Measurements from ENCODE around the gene ANTXR1.

ANTXR1 gene

DNA sequence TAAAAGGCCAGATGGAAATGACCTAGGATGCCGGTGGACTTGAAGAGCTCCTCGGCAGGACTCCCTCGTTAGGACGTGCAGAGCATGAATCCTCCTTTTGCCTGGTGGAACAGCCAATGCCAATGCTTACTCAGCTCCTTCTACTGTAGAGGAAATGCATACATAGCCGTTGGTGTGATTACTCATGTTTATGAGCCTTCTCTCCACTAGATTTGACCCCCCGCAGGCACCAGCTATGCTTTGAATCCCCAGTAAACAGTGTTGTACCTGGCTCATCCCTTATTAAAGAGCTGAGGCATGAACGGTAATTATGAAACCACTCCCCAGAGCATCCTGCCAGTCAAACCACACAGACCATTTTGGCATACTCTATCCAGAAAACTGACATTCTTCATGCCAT, 172.8 kb downstream of the ANTXR1 start:
- in situ Hi-C loops (cut with MboI; ENCODE audit: low pct_unique_long_range_greater_than_20kb, low sequenced_read_pairs, unreplicated experiment), result no loop called here

DNA sequence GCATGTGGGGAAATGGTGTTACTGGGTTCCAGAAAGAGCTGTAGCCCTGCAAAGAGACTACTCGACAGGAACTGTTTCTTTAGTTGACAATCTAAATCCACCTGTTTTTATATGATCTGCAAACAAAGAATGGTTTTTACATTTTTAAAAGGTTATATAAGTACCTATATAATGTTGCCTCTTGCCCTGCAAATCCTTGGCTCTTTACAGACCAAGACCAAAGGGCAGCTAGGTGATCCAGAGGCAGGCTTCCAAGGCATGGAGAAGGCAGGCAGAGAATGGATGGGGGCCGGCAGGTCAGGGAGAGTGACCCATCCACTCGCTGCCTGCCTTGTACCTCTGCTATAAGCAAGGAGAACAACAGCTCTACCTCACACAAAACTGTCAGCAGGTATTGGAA, 173.6 kb downstream of the ANTXR1 start:
- in situ Hi-C loops (cut with MboI; ENCODE audit: low pct_unique_long_range_greater_than_20kb, low sequenced_read_pairs, unreplicated experiment), result no loop called here
- TF ChIP-seq, protein P1, sequence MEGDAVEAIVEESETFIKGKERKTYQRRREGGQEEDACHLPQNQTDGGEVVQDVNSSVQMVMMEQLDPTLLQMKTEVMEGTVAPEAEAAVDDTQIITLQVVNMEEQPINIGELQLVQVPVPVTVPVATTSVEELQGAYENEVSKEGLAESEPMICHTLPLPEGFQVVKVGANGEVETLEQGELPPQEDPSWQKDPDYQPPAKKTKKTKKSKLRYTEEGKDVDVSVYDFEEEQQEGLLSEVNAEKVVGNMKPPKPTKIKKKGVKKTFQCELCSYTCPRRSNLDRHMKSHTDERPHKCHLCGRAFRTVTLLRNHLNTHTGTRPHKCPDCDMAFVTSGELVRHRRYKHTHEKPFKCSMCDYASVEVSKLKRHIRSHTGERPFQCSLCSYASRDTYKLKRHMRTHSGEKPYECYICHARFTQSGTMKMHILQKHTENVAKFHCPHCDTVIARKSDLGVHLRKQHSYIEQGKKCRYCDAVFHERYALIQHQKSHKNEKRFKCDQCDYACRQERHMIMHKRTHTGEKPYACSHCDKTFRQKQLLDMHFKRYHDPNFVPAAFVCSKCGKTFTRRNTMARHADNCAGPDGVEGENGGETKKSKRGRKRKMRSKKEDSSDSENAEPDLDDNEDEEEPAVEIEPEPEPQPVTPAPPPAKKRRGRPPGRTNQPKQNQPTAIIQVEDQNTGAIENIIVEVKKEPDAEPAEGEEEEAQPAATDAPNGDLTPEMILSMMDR (IDR thresholded peaks at IDR 0.05; ENCODE audit: extremely low read depth, insufficient read depth, missing control alignments), result no peak
- no peak for DNase-seq (ENCODE audit: low spot score)

More for the DNA sequence above, 172.8 kb downstream of the ANTXR1 start:
- TF ChIP-seq, protein P1 (IDR thresholded peaks at IDR 0.05; ENCODE audit: extremely low read depth, insufficient read depth, missing control alignments), result no peak
- no peak for DNase-seq (ENCODE audit: low spot score)

DNA sequence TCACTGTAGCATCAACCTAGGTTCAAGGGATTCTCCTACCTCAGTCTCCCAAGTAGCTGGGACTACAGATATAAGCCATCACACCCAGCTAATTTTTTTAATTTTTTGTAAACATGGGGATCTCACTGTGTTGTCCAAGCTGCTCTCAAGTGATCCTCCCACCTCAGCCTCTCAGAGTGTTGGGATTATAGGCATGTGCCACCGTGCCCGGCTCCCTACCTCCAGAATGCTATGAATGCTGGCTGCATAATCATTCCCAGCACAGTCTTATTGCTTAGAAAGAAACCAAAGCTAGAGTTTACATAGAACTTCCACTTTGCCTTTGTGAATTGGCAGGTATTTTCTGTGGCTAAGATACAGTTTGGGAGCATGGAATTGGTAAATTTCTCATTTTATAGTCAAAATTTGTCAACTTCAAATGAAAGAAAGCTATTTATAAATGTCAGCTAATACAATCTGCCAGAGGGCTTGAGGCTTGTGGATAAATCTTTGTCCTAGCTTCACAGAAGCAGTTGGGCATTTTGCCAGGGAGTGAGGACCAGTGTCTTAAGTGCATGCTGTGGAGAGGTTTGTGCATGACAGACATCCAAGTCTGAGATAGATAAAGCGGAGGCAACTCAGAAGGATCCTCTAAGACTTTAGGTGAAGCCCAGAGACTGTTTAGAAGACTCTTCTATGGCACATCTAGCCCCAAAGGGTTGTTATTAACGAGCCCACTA, 175.4 kb downstream of the ANTXR1 start:
- in situ Hi-C loops (cut with MboI; ENCODE audit: low pct_unique_long_range_greater_than_20kb, low sequenced_read_pairs, unreplicated experiment), result no loop called here

DNA sequence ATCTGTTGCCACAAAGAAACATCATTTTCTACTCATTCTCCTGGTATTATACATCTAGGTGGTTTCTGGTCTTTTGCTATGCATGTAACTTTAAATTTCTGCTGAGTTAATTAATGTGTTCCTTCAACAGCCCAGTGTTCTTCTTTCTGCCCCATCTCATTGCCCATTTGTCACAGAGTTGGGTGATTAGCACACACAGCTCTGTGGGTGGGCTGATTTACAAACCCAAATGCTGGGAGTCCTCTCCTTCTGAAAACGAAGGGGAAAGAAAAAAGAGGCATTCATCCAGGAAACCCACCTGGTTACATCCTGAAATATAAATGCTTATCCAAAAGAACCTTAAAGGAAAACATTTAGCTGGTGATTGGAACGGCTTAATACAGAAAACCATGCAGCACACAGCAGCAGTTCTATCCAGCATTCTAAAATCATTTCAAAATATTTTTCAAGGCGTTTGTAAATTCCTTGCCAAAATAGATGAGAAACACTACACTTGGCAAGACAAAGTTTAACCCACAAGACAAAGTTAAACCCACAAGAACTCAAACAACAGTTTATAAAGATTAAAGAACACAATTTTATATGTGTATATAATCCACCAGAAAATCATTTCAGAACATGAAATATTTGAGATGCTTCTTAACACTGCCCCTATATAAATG, 177.9 kb downstream of the ANTXR1 start:
- in situ Hi-C loops (cut with MboI; ENCODE audit: low pct_unique_long_range_greater_than_20kb, low sequenced_read_pairs, unreplicated experiment), result no loop called here
- DNase-seq (ENCODE audit: low spot score), result no peak
- TF ChIP-seq, protein P1 (IDR thresholded peaks at IDR 0.05; ENCODE audit: extremely low read depth, insufficient read depth, missing control alignments), result no peak

More for the DNA sequence above, 175.4 kb downstream of the ANTXR1 start:
- TF ChIP-seq, protein P1 (IDR thresholded peaks at IDR 0.05; ENCODE audit: extremely low read depth, insufficient read depth, missing control alignments), result no peak
- no peak for DNase-seq (ENCODE audit: low spot score)

DNA sequence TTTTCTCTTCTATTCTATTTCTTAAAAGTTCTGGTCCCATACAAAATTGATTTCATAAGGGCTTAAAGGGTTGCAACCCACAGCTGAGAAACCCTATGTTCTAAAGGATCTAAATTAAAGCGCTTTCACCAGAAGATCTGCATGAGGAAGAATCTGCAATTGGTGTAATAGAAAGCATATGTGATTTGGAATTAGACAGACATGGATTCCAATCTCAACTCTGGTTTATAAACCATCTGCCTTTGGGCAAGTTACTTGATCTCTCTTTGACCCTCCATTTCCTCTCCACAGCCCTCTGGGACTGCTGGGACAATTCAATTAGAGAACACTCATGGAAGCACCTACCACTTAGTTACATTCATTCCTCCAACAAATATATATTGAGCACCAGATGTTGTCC, 178.7 kb downstream of the ANTXR1 start:
- TF ChIP-seq, protein P1 (IDR thresholded peaks at IDR 0.05; ENCODE audit: extremely low read depth, insufficient read depth, missing control alignments), result no peak
- no peak for DNase-seq (ENCODE audit: low spot score)
- in situ Hi-C loops (cut with MboI; ENCODE audit: low pct_unique_long_range_greater_than_20kb, low sequenced_read_pairs, unreplicated experiment), result no loop called here

DNA sequence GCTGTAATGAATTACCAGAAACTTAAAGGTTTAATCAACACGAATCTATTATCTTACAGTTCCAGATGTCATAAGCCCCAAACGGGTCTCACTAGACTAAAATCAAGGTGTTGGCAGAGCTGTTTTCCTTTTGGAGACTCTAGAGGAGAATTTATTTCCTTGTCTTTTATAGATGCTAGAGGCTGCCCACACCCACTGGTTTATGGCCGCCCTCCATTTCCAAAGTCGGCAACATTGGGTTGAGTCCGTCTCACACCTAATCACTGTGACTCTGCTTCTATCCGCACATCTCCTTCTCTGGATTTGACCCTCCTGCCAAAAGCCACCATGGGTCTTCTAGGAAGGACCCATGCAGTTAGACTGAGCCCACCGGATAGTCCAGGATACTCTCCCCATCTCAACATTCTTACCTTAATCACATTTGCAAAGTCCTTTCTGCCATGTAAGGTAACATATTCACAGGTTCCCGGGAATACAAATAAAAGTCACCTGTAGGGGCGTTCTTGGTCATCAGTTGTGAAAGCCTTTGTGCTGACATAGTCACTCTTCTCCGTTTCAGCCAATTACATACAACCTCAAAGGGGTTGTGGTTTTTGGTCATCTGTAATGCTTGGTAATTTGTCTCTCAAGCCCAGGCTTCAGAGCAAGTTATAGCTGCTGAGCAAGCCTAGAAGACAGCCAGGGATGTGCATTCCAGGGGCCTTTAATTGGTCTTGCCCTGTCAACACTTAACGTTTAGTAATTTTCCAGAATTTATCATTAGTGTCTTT, 179.4 kb downstream of the ANTXR1 start:
- DNase-seq (ENCODE audit: low spot score), result no peak
- in situ Hi-C loops (cut with MboI; ENCODE audit: low pct_unique_long_range_greater_than_20kb, low sequenced_read_pairs, unreplicated experiment), result no loop called here
- TF ChIP-seq, protein P1 (IDR thresholded peaks at IDR 0.05; ENCODE audit: extremely low read depth, insufficient read depth, missing control alignments), result no peak

Measured in GM13977 (cell line).